HCT116 (cell line): ENCODE data around the gene ANKRD33. TPM values are rescaled to one million over a fixed set of nuclear protein-coding genes. Genes with fewer than 3 reads are reported as not detected.

Experiments used
- ATAC-seq: fragments of 200-7000 bp; cut with Tn5 transposase; 2 replicates; pipeline ENCODE4 v1.9.1; 2020; ENCODE audit warnings: mild to moderate bottlenecking, moderate library complexity
- BruUV-seq: library from RNA; stranded (reverse); fragments of 400-500 nt; replicated peaks from 2 replicates; lab custom pipeline; 2021; lab: Mats Ljungman, UMichigan
- CTCF ChIA-PET: fragments of 300-600 bp; sonication (Branson Sonifier 250); formaldehyde crosslinking; loops from one replicate; lab custom pipeline; 2021; ENCODE audit warnings: antibody characterized with exemption; lab: Charles Lee
- POLR2A ChIA-PET: fragments of 300-600, 350-600 bp; sonication (Branson Sonifier 250); formaldehyde crosslinking; loops from one replicate; lab custom pipeline; 2021; ENCODE audit warnings: antibody characterized with exemption; lab: Charles Lee
- RAD21 ChIA-PET, 2 experiments: fragments of 300-600 bp; sonication (Branson Sonifier 250); formaldehyde crosslinking; loops; one replicate each; lab custom pipeline; 2023; ENCODE audit warnings: low total read pairs in 2 of 2; ENCODE audit not compliant: uncharacterized antibody in 2 of 2, unreplicated experiment in 2 of 2, low non-redundant PET in 1 of 2; lab: Charles Lee
- DNase-seq: peaks from one replicate; pipeline ENCODE4 v3.0.0-alpha.2; 2010; ENCODE audit warnings: low read depth, low spot score
- H2AFZ ChIP-seq: fragments of 200-600 bp; shearing (Covaris generic), sonication (generic); 2 replicates; pipeline ENCODE4 v1.6.1; 2017; ENCODE audit warnings: low read depth, mixed run types, mixed read lengths, antibody characterized with exemption, low read length; ENCODE audit not compliant: poor library complexity, severe bottlenecking
- H3K27ac ChIP-seq: 2 replicates; pipeline ENCODE4 v1.5.1; 2012; ENCODE audit warnings: low read depth, low read length
- H3K27me3 ChIP-seq: fragments of 200-600 bp; sonication (generic); 2 replicates; pipeline ENCODE4 v1.6.1; 2016; ENCODE audit warnings: mixed run types, low read length, mixed read lengths; ENCODE audit not compliant: insufficient read depth
- H3K36me3 ChIP-seq, 2 experiments: fragments of 200-500 bp in 1 of 2; fragments of 200-600 bp in 1 of 2; sonication (Bioruptor generic) in 1 of 2; sonication (generic) in 1 of 2; 2 replicates each; pipeline versions ENCODE4 v1.5.1 to v1.6.1; 2014 to 2016; ENCODE audit warnings: low read length in 2 of 2, inconsistent platforms in 1 of 2, mixed read lengths in 1 of 2, mixed run types in 1 of 2; ENCODE audit not compliant: insufficient read depth in 2 of 2, control insufficient read depth in 1 of 2
- H3K4me1 ChIP-seq, 2 experiments: fragments of 200-600 bp in 1 of 2; sonication (generic) in 1 of 2; 2 replicates each; pipeline versions ENCODE4 v1.5.1 to v1.6.1; 2012 to 2017; ENCODE audit warnings: low read length in 2 of 2, inconsistent platforms in 1 of 2, mild to moderate bottlenecking in 1 of 2, mixed read lengths in 1 of 2, mixed run types in 1 of 2, moderate library complexity in 1 of 2; ENCODE audit not compliant: insufficient read depth in 2 of 2, control insufficient read depth in 1 of 2
- H3K4me2 ChIP-seq: fragments of 200-600 bp; sonication (generic); 2 replicates; pipeline ENCODE4 v1.6.1; 2017; ENCODE audit warnings: mixed run types, low read length, mixed read lengths
- H3K4me3 ChIP-seq, 2 experiments: fragments of 200-600 bp in 1 of 2; sonication (generic) in 1 of 2; replicated peaks in 1 of 2; 2 replicates each; pipeline ENCODE4 v1.5.1; 2011 to 2016; ENCODE audit warnings: low read length in 2 of 2, control low read depth in 1 of 2, low read depth in 1 of 2, mild to moderate bottlenecking in 1 of 2, mixed read lengths in 1 of 2, mixed run types in 1 of 2
- H3K79me2 ChIP-seq: fragments of 200-600 bp; sonication (generic); 2 replicates; pipeline ENCODE4 v1.6.1; 2017; ENCODE audit warnings: mild to moderate bottlenecking, mixed run types, low read length, moderate library complexity, mixed read lengths; ENCODE audit not compliant: insufficient read depth
- H3K9ac ChIP-seq: fragments of 200-600 bp; sonication (generic); 2 replicates; pipeline ENCODE4 v1.6.1; 2016; ENCODE audit warnings: low read length, mixed read lengths
- H3K9me2 ChIP-seq: fragments of 200-600 bp; sonication (generic), shearing (Covaris generic); 2 replicates; pipeline ENCODE4 v1.6.1; 2017; ENCODE audit warnings: mixed run types, mild to moderate bottlenecking, moderate library complexity; ENCODE audit not compliant: insufficient read depth
- H3K9me3 ChIP-seq, 2 experiments: fragments of 200-500 bp in 1 of 2; fragments of 200-600 bp in 1 of 2; sonication (Bioruptor generic) in 1 of 2; sonication (generic) in 1 of 2; 2 replicates each; pipeline ENCODE4 v1.6.1; 2014 to 2017; ENCODE audit warnings: low read length in 2 of 2, mixed read lengths in 2 of 2, inconsistent platforms in 1 of 2, low read depth in 1 of 2, mild to moderate bottlenecking in 1 of 2, mixed run types in 1 of 2, moderate library complexity in 1 of 2; ENCODE audit not compliant: control insufficient read depth in 1 of 2, insufficient read depth in 1 of 2
- H4K20me1 ChIP-seq: fragments of 200-600 bp; sonication (generic), shearing (Covaris generic); 2 replicates; pipeline ENCODE4 v1.6.1; 2017; ENCODE audit warnings: mixed run types, mild to moderate bottlenecking, moderate library complexity; ENCODE audit not compliant: insufficient read depth
- EGR1 ChIP-seq: IDR thresholded peaks from 2 replicates; pipeline ENCODE4 v1.6.1; 2012; ENCODE audit warnings: low read depth
- JUND ChIP-seq: IDR thresholded peaks from 2 replicates; pipeline ENCODE4 v1.6.1; 2012
- POLR2AphosphoS5 ChIP-seq: IDR thresholded peaks from 2 replicates; pipeline ENCODE4 v1.6.1; 2011; ENCODE audit warnings: mild to moderate bottlenecking, low read depth, low read length, moderate library complexity
- RAD21 ChIP-seq: IDR thresholded peaks from 2 replicates; pipeline ENCODE4 v1.6.1; 2012; ENCODE audit warnings: low read depth, mild to moderate bottlenecking
- REST ChIP-seq: IDR thresholded peaks from 2 replicates; pipeline ENCODE4 v1.6.1; 2012; ENCODE audit warnings: low read depth
- YY1 ChIP-seq: IDR thresholded peaks from 2 replicates; pipeline ENCODE4 v1.6.1; 2011; ENCODE audit warnings: low read length, low read depth, moderate library complexity, mild to moderate bottlenecking; ENCODE audit not compliant: insufficient replicate concordance; ENCODE audit errors: extremely low read depth
- ZFX ChIP-seq: fragments of 450-650 bp; IDR thresholded peaks from 2 replicates; pipeline ENCODE4 v1.6.1; 2017
- ZNF274 ChIP-seq: fragments of 200-500 bp; sonication (Bioruptor generic); IDR thresholded peaks from 2 replicates; pipeline ENCODE4 v1.6.1; 2014; ENCODE audit warnings: mild to moderate bottlenecking, low read depth, low read length, inconsistent platforms
- intact Hi-C: fragments of 100-400 bp; cut with micrococcal nuclease; formaldehyde crosslinking; loops from 2 replicates; pipeline ENCODE4 v1.10.0; 2022
- total RNA-seq: library from RNA; stranded (reverse); gene quantifications from one replicate; pipeline ENCODE4 v1.2.1, GENCODE V29; 2021; ENCODE audit not compliant: unreplicated experiment
- TF ChIP-seq, protein P1 (sequence below): IDR thresholded peaks from 2 replicates; pipeline ENCODE4 v1.6.1; 2011; ENCODE audit warnings: mild to moderate bottlenecking, low read length, moderate library complexity; ENCODE audit not compliant: insufficient replicate concordance; ENCODE audit errors: extremely low read depth

The ANKRD33 gene
- total RNA-seq, 1 experiment from 2014 or later, result not detected

DNA sequence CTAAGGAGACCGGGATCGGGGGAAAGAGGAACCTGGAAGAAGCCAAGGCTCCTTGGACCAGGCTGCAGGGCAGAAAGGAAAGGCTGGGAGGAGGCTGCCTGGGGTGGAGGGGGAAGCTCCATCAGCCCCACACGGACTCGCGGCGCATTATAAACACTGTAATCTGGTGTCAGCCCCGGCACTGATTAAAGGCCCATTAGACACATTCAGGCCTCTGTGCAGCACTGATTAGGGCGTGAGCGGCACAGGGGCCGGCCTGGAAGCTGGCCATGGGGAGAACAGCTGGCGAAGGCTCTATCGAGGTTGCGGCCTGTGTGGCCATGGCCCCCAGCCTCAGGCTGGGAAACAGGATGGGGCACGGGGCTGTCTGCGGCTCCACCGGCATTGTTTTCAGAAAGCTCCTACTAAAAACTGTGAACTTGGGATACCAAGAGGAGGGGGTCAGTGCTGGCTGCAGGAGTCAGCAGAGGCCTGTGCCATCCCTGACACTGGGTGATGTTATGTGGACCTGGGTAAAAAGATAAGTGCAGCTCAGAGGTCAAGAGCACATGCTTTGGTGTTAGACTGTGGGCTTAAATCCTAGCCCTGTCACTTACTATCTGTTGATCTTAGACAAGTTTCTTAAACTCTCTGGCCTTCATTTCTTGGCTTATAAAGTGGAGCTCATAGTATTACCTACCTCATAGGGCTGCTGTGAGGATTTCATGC, 30.0 kb downstream of the ANKRD33 start:
- ChIA-PET RAD21 (no interaction called here), CTCF (no interaction called here), POLR2A (no interaction called here)
- TF ChIP-seq JUND (no peak), ZNF274 (no peak), ZFX (no peak), RAD21 (no peak), REST (no peak), YY1 (no peak), POLR2AphosphoS5 (no peak), EGR1 (no peak)
- TF ChIP-seq, protein P1, sequence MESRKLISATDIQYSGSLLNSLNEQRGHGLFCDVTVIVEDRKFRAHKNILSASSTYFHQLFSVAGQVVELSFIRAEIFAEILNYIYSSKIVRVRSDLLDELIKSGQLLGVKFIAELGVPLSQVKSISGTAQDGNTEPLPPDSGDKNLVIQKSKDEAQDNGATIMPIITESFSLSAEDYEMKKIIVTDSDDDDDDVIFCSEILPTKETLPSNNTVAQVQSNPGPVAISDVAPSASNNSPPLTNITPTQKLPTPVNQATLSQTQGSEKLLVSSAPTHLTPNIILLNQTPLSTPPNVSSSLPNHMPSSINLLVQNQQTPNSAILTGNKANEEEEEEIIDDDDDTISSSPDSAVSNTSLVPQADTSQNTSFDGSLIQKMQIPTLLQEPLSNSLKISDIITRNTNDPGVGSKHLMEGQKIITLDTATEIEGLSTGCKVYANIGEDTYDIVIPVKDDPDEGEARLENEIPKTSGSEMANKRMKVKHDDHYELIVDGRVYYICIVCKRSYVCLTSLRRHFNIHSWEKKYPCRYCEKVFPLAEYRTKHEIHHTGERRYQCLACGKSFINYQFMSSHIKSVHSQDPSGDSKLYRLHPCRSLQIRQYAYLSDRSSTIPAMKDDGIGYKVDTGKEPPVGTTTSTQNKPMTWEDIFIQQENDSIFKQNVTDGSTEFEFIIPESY, result no peak
- Histone ChIP-seq H2AFZ (no peak overlapping the region), H3K9ac (no peak overlapping the region), H3K79me2 (no peaks in the 10 kb centered on the region), H3K36me3 (no peaks in the 10 kb centered on the region), H3K27ac (no peak overlapping the region), H3K9me3 (no peaks in the 10 kb centered on the region), H4K20me1 (no peaks in the 10 kb centered on the region), H3K4me3 (no peak overlapping the region), H3K4me2 (no peak overlapping the region), H3K4me1 (peaks cover 4 to 11% of the 10 kb centered on the region in 2 experiments; a peak in 3 of 4 replicates), H3K9me2 (no peaks in the 10 kb centered on the region), H3K27me3 (no peaks in the 10 kb centered on the region)
- no peak for DNase-seq
- no peak for ATAC-seq
- intact Hi-C loops, result no loop called here
- BruUV-seq, result no TSS peak
